GM12891 (cell line): ENCODE measurements around the gene IQSEC3.

ENCODE experiments used
- PAX5 ChIP-seq: IDR thresholded peaks from 2 replicates; pipeline ENCODE4 v1.6.1; 2011; ENCODE audit warnings: low read length, moderate library complexity, mild to moderate bottlenecking; ENCODE audit not compliant: insufficient read depth, severe bottlenecking
- POLR2A ChIP-seq: IDR thresholded peaks from 2 replicates; pipeline ENCODE4 v1.6.1; 2011; ENCODE audit warnings: low read depth, low read length, control low read depth
- POLR2AphosphoS5 ChIP-seq: IDR thresholded peaks from 2 replicates; pipeline ENCODE4 v1.6.1; 2011; ENCODE audit warnings: low read depth, low read length, control low read depth
- POU2F2 ChIP-seq: IDR thresholded peaks from 2 replicates; pipeline ENCODE4 v1.6.1; 2011; ENCODE audit warnings: low read depth, mild to moderate bottlenecking, control low read depth, low read length, moderate library complexity
- SPI1 ChIP-seq: IDR thresholded peaks from 2 replicates; pipeline ENCODE4 v1.6.1; 2011; ENCODE audit warnings: low read depth, low read length, control low read depth
- TAF1 ChIP-seq: IDR thresholded peaks from 2 replicates; pipeline ENCODE4 v1.6.1; 2011; ENCODE audit warnings: low read depth, low read length, control low read depth

- TF ChIP-seq POLR2A (no peak), POLR2AphosphoS5 (no peak), TAF1 (no peak), PAX5 (no peak), POU2F2 (no peak), SPI1 (no peak)
Observed at GRCh38 chr12:157644-158043, 91.1 kb downstream of the IQSEC3 start.
